ENCODE results near the gene NELFA. TPM values are rescaled to one million over a fixed set of nuclear protein-coding genes. Genes with fewer than 3 reads are reported as not detected.

Gene NELFA
- total RNA-seq, 2 donors from 2014 or later: 8.0 to 12.7 TPM

DNA sequence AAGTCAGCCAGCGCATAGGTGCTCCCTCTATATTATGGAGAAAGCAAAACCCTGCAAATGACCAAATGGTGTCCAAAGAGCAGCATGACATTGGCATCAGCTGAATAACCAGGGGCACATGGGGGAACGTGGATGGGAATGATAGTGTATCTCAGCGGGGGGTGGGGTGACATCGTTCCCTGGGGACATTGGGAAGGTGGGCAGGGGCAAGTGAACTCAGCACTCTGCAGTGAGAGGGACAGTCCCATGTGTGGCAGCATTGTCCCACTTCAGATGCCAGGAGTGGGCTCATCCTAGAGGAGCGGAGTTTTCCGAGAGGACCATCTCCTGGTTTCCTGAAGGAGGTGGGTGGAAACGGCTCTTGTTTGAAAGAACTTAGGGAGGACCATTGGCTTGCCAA is 64.8 kb downstream of the NELFA start:
- H3K36me3 ChIP-seq: peaks cover 13% of the 10 kb centered on the region
- TF ChIP-seq, protein P1, sequence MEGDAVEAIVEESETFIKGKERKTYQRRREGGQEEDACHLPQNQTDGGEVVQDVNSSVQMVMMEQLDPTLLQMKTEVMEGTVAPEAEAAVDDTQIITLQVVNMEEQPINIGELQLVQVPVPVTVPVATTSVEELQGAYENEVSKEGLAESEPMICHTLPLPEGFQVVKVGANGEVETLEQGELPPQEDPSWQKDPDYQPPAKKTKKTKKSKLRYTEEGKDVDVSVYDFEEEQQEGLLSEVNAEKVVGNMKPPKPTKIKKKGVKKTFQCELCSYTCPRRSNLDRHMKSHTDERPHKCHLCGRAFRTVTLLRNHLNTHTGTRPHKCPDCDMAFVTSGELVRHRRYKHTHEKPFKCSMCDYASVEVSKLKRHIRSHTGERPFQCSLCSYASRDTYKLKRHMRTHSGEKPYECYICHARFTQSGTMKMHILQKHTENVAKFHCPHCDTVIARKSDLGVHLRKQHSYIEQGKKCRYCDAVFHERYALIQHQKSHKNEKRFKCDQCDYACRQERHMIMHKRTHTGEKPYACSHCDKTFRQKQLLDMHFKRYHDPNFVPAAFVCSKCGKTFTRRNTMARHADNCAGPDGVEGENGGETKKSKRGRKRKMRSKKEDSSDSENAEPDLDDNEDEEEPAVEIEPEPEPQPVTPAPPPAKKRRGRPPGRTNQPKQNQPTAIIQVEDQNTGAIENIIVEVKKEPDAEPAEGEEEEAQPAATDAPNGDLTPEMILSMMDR (IDR thresholded peaks at IDR 0.05): no peak

DNA sequence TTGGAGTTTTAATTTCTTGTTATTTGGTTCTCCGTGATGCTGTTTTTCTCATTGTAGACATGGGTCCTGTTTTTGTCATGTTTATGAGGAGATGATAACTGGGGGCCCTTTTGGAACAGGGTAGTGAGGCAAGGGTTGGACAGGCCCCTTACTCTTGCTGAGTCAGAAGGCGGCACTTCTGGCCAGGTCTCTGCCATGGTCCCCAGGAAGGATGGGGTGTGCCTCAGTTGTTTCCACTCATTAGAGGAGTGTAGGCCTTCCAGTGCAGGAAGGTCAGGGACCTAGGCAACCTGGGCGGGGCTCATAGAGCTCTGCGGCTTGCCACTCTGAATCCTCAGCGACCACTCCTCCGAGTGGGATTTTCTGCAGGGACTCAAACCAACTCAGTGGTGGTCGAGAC is 68.2 kb downstream of the NELFA start:
- TF ChIP-seq, protein P1 (IDR thresholded peaks at IDR 0.05): no peak
- Histone ChIP-seq H3K4me3 (no peak overlapping the region), H3K27ac (peak overlapping the region; percentile 41 to 74), H3K27me3 (no peaks in the 10 kb centered on the region), H3K9me3 (no peaks in the 10 kb centered on the region), H3K4me1 (peaks cover 0 to 20% of the 10 kb centered on the region in 2 donors), H3K36me3 (peaks cover 13% of the 10 kb centered on the region)
- no peak for DNase-seq (ENCODE audit: low spot score)

More for the DNA sequence above, 64.8 kb downstream of the NELFA start:
- Histone ChIP-seq H3K27me3 (no peaks in the 10 kb centered on the region), H3K9me3 (no peaks in the 10 kb centered on the region), H3K4me1 (peaks cover 0 to 20% of the 10 kb centered on the region in 2 donors), H3K4me3 (no peak overlapping the region), H3K27ac (no peak overlapping the region)
- DNase-seq (ENCODE audit: low spot score): no peak

DNA sequence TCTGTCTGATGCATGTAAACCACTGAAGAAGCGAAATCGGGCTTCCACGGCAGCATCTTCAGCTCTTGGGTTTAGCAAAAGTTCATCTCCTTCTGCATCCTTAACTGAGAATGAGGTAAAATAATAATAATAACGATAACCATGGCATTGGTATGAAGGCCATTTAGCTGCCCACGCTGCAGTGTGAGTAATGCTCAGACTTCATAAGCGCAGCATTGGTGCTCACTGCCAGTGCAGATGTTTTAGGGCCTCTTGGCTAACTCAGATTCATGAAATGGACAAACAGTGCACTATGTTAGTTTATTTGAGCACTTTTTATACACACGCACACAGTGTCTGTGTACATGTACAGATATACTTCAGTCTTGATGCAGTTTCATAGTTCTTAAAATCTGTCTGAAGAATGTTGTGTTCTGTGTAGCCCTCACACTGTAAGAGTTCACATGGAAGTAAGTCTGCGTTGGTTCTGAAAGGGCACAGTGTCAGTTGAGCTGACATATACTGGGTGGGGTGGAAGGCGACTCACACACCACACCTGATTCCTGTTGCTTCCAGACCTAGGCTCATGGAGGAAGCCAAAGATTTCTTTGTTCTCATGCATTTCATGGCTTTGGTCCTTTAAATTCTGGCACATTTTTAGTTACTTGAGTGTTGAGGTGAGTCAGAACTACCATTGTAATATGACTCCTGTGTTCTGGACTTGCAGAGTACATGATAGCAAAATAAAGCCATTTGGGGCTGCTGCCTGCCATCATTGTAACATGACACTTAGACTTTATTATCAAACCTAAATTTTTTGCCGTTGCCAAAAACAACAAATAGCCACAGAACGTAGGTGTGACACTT is 68.9 kb downstream of the NELFA start:
- Histone ChIP-seq H3K27me3 (no peaks in the 10 kb centered on the region), H3K4me3 (no peak overlapping the region), H3K27ac (peak overlapping the region; percentile 41 to 74), H3K4me1 (peaks cover 0 to 20% of the 10 kb centered on the region in 2 donors), H3K9me3 (no peaks in the 10 kb centered on the region), H3K36me3 (peaks cover 19% of the 10 kb centered on the region)
- DNase-seq (ENCODE audit: low spot score): no peak
- TF ChIP-seq, protein P1 (IDR thresholded peaks at IDR 0.05): no peak

DNA sequence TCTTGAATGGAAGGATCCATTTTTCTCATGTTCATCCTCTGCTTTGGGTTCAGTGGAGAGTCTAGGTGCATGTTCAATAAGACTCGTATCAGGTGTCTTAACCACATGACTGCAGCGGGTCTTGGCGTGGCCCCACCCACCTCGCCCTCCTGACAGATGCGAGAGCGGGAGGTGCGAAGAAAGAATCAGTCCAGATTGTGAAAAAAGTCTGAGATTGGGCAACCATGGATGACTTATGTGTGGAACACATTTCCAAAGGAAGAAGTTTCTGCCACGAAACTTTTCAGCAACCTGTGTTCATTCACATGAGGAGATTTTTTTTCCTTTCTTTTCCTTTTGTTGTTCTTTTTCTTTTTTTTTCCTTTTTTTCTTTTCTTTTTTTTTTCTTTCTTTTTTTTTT is 70.7 kb downstream of the NELFA start:
- H3K27ac ChIP-seq: no peak overlapping the region
- DNase-seq (ENCODE audit: low spot score): no peak
- no peak overlapping the region for H3K4me3 ChIP-seq
- no peaks in the 10 kb centered on the region for H3K9me3 ChIP-seq
- H3K36me3 ChIP-seq: peaks cover 19% of the 10 kb centered on the region
- H3K4me1 ChIP-seq: peaks cover 0 to 20% of the 10 kb centered on the region in 2 donors
- no peaks in the 10 kb centered on the region for H3K27me3 ChIP-seq
- TF ChIP-seq, protein P1 (IDR thresholded peaks at IDR 0.05): no peak

DNA sequence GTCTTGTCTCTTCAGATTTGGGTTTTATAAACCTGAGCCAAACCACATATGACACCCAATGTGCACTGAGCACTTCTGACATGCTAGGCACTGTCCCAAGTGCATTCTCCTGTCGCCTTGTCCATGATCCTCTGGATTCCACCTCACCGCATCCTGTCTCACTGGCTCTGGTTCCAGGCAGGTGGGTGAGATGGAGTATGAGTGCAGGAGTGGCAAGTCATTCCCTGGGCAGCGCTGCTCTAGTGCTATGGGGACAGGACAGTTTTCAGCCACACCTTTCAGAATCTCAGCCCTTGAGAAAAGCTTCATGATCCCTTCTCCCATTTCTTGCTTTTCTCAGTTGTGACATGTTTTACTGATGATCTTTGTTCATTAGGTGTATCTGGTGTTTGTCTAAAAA is 71.2 kb downstream of the NELFA start:
- Histone ChIP-seq H3K9me3 (no peaks in the 10 kb centered on the region), H3K27me3 (no peaks in the 10 kb centered on the region), H3K36me3 (peaks cover 15% of the 10 kb centered on the region), H3K4me3 (no peak overlapping the region), H3K27ac (no peak overlapping the region), H3K4me1 (peaks cover 0 to 20% of the 10 kb centered on the region in 2 donors)
- no peak for DNase-seq (ENCODE audit: low spot score)
- TF ChIP-seq, protein P1 (IDR thresholded peaks at IDR 0.05): no peak

All from right atrium auricular region (tissue), 2 donors.